ENCODE results near the gene TRPM8.

Gene TRPM8

DNA sequence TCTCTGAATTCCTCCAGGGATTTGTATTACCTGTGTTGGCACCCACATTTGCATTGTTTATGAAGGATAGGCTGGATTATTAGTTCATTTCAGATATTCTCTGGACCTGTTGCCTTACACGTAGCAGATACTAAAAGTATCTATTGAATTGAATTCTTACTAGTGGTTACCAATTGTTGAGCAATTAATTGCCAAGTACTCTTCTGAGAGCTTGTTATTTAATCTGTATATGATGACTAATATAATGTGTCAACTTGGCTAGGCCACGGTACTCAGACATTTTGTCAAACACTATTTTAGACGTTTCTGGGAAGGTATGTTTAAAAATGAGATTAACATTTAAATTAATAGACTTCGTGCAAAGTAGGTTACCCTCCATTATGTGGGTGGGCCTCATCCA lies 130.9 kb downstream of the TRPM8 start:
- DNase-seq: no peak

DNA sequence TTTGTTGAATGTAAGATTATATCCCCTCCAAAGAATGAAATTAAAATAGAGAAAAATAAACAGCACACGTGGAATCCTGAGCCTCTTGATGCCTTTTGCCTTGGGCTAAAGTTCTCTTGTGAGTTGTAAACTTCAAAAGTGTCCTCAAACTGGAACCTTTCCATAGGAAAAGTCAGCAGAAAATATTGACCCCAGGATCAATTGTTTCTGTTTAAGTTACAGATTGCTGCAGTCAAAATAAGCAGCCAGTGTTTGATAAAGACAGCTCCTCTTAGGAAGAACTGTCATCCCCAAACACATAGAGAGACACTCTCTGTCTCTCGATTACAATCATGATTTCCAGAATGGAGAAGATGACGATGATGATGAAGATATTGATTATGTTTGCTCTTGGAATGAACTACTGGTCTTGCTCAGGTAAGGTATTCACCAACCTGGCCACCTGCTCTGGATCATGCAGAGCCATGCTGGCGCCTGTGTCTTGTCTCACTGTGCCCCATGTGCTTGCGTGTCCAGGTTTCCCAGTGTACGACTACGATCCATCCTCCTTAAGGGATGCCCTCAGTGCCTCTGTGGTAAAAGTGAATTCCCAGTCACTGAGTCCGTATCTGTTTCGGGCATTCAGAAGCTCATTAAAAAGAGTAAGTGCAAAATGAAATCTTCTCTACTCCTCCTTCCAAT lies 133.4 kb downstream of the TRPM8 start, which contains the start of gene SPP2:
Gene SPP2, plus strand, starts transcription at position 248 of the 681 bp plus-strand sequence. Its CDS starts 85 bp downstream, at position 333.
- no peak for DNase-seq

DNA sequence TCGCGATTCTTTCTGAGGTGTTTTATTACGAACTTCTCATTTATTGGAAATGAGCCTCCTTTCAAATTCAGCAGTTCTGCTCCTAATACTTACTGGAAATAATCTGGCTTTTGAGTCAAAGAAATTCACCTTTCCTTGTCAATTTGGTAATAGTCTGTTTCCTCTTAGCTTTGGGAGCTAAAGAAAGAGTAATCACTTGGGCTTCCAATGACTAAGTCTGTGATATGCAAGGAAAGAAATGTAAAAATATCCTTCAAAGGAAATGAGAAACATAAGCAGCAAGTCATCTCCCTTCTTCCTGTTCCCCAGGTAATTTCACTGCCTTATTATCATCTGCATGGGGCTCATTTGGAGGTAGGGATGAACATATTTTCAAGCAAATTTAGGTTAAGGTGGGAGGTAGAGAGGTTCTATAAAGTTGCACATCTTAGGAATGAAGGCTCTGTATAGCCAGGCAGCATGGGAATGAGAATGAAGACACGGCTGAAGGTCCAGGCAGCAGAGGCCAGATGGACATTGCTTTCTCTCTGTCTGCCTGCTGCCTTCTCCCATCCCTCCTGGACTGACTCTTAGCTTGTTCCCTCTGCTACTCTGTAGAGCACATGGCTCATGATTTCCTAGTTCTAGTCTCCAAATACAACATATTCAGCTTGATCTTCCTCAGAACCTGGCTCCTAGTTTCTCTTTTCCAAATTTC lies 134.3 kb downstream of the TRPM8 start:
- no peak for DNase-seq

DNA sequence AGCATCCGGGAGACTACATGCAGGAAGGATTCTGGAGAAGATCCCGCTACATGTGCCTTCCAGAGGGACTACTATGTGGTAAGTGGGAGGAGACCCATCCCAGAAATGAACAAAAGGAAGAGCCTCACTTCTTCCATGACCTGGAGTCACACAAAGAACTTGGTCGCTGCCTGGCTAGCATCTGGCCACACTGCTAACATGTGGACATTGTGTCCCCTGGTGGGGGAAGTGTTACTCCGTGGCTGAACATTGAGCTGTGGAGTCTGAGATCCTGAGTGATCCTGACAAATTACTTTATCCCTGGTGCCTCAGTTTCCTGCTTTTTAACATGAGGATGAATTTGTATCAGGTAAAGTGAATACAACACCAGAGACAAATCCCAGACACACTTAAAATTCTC lies 141.7 kb downstream of the TRPM8 start:
- DNase-seq: no peak

DNA sequence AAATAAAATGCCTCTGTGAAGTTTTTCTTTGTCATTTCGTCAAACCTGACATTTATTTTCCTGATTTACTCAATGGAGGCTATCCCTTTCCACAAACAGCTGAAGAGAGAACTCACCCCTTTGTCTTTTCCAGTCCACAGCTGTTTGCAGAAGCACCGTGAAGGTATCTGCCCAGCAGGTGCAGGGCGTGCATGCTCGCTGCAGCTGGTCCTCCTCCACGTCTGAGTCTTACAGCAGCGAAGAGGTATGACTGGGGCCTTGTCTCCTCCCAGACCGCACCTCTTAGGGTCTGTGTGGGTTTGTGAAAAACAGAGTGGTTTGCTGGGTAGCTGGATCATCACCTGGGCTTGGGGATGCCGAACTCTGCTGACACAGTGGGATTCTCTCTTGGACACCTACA lies 143.1 kb downstream of the TRPM8 start:
- DNase-seq: no peak

DNA sequence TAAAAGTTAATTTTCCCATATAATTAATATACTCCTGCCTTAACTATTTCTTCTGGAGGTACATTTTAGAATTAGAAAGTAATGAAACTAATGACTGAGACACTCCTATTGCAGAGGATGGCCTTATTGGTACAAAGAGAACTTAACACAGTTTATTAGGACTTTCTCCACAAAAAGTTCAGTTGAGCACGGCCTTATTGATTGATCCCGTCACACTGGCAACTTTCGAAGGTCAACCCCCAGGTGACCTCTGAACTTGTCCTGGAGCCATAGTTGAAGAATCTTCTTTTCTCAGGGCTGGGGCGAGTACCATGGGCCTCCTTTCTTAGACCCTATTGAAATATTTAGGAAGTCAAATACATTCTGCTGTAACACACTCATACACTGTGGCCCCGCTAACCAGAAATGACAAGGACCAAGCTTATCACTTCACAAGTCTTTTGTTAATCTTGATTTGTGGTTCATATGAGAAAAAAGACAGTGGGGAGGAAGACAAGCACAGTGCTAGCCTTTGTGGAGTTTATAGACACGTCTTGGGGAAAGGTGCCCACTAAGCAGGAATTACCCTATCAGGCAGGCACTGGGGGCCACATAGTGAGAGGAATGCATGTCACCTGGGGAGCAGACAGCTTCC lies 144.6 kb downstream of the TRPM8 start:
- DNase-seq: no peak

DNA sequence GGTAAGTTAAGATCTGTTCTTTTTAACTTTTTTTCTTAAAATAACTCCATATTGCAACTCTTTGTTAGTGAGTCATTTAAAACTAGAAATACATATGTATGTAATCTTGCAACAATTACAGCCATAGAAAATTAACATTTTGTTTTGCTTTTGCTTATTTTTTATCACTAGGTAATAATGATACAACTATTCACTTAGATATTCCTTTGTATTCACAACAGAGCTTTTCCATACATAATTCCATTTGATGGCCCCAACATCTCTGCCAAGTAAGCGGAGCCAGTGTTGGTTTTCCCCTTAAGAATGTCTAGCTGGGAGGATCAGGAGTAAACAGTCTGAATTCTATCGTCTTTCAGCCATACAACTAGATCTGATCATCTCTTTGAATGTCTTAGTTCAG lies 149.4 kb downstream of the TRPM8 start:
- DNase-seq: no peak
